Activated CD4-positive, alpha-beta T cell treated with anti-CD3 and anti-CD28 coated beads, Interleukin-2, amount 10 ng/mL, durations not matched to agents 7 days and 5 days (primary cell): ENCODE measurements around the gene PDE4D. TPM values are rescaled to one million over a fixed set of nuclear protein-coding genes. Genes with fewer than 3 reads are reported as not detected.
"Not testable (repeated sequence)": the region's sequence is repeated elsewhere in the genome, so short reads cannot be mapped to it uniquely, and the experiment has no call there.

ENCODE experiments used
- CTCF ChIA-PET: fragments of 350-600 bp; sonication (Branson Sonifier 250); formaldehyde crosslinking; loops from one replicate; lab custom pipeline; 2021; ENCODE audit warnings: antibody characterized with exemption; lab: Charles Lee
- POLR2A ChIA-PET: fragments of 350-600 bp; sonication (Branson Sonifier 250); formaldehyde crosslinking; loops from one replicate; lab custom pipeline; 2021; ENCODE audit warnings: antibody characterized with exemption; lab: Charles Lee
- DNase-seq: peaks from one replicate; pipeline ENCODE4 v3.0.0-alpha.2; 2020
- H3K27ac Mint-ChIP-seq: one replicate; pipeline ENCODE4 v1.8.0; 2021; ENCODE audit warnings: mild to moderate bottlenecking, moderate library complexity, mixed read lengths
- H3K27me3 Mint-ChIP-seq: one replicate; pipeline ENCODE4 v1.8.0; 2021; ENCODE audit warnings: mixed read lengths
- H3K36me3 Mint-ChIP-seq: one replicate; pipeline ENCODE4 v1.8.0; 2021; ENCODE audit warnings: low read depth, mixed read lengths
- H3K4me1 Mint-ChIP-seq: one replicate; pipeline ENCODE4 v1.8.0; 2021; ENCODE audit warnings: mixed read lengths
- H3K4me3 Mint-ChIP-seq: one replicate; pipeline ENCODE4 v1.8.0; 2021; ENCODE audit warnings: mild to moderate bottlenecking, moderate library complexity, mixed read lengths
- H3K9me3 Mint-ChIP-seq: one replicate; pipeline ENCODE4 v1.8.0; 2021; ENCODE audit warnings: mixed read lengths
- total RNA-seq, 2 experiments: library from RNA; stranded (reverse); gene quantifications; one replicate each; pipeline ENCODE4 v1.2.3, GENCODE V29; 2021

The PDE4D gene
- total RNA-seq, 2 experiments from 2014 or later, result 62.0 to 67.8 TPM

DNA sequence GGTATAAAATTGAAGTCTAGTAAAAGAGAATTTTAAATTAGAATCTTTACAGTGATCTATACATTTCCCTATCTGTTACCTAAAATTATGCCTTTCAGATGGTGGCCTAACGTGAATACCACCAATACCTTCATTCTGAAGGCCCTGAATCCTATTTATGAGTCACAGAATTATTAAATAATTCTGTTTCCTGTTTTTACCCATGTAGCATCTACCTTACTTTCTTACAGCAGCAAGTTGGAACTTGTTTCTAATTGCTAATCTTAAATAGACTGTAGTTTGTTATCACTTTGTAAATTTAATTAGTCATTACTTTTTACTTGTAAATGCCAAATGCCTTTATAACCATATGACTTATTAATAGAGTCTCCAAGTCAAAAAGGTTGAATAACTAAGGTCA, 135.0 kb downstream of the PDE4D start:
- Mint-ChIP-seq H3K27me3 (no peaks in the 10 kb centered on the region), H3K36me3 (no peaks in the 10 kb centered on the region), H3K27ac (no peak overlapping the region), H3K4me1 (no peaks in the 10 kb centered on the region), H3K4me3 (no peak overlapping the region), H3K9me3 (no peaks in the 10 kb centered on the region)
- POLR2A ChIA-PET, result no interaction called here
- CTCF ChIA-PET, result no interaction called here
- DNase-seq, result no peak

GRCh38 chr5:59757442-59757841, 136.1 kb downstream of the PDE4D start:
- no peaks in the 10 kb centered on the region for H3K9me3 Mint-ChIP-seq
- no peaks in the 10 kb centered on the region for H3K36me3 Mint-ChIP-seq
- ChIA-PET POLR2A (no interaction called here), CTCF (no interaction called here)
- no peak overlapping the region for H3K27ac Mint-ChIP-seq
- H3K4me1 Mint-ChIP-seq, result no peaks in the 10 kb centered on the region
- DNase-seq, result no peak
- H3K4me3 Mint-ChIP-seq, result no peak overlapping the region
- H3K27me3 Mint-ChIP-seq, result peaks cover 1% of the 10 kb centered on the region

DNA sequence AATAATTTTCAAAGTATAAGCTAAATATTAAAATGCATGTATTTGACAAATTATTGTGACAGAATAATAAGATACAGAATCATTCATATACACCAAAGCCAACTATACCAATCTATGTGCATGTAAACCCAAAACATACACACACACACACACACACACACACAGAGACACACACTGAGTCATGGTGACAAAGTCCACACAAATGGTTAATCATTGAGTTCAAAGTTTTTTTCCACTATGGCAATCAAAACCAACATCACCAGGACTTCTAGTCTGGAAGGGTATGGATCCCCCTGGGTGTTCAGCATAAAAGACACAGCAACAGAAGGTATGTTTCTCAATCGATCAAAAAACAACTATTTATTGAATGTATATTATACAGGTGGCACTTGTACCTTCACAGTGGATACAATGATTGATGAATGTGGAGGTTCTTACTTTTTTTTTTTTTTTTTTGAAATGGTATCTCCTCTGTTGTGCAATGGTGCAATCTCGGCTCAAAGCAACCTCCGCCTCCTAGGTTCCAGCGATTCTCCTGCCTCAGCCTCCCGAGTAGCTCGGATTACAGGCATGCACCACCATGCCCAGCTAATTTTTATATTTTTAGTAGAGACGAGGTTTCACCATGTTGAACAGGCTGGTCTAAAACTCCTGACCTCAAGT, 137.0 kb downstream of the PDE4D start:
- CTCF ChIA-PET, result interaction anchor here (0.7 kb wide), 2 partner anchors 412 to 560 kb away, joined by 3 to 4 read pairs; no protein-coding TSS in a partner anchor
- DNase-seq, result no peak

DNA sequence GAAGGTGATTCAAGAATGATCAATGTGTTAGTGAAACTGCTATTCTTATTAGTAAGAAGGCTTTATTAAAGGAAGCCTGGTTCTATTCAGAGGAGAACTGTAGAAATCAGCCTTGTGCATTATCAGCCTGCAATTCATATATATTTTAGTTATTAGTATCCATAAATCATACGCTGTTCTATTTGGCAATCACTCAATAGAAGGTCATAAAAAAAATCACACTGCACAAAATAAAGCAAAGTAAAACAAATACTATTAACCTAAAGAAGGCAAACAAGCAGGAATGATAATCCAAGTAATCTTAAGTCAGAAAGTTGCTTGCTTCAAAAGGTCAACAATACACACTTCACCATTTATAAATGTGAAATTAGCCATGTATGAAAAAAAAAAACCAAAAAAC, 138.1 kb downstream of the PDE4D start:
- Mint-ChIP-seq H3K4me3 (no peak overlapping the region), H3K4me1 (no peaks in the 10 kb centered on the region), H3K9me3 (no peaks in the 10 kb centered on the region), H3K27me3 (peaks cover 1% of the 10 kb centered on the region), H3K36me3 (no peaks in the 10 kb centered on the region), H3K27ac (no peak overlapping the region)
- ChIA-PET CTCF (interaction anchor here (0.7 kb wide), 1 partner anchor 559 kb away, joined by 3 read pairs; no protein-coding TSS in a partner anchor), POLR2A (no interaction called here)
- no peak for DNase-seq

More for the DNA sequence above, 137.0 kb downstream of the PDE4D start:
- POLR2A ChIA-PET, result no interaction called here
- Mint-ChIP-seq H3K4me1 (no peaks in the 10 kb centered on the region), H3K4me3 (no peak overlapping the region), H3K9me3 (no peaks in the 10 kb centered on the region), H3K27me3 (peaks cover 1% of the 10 kb centered on the region), H3K27ac (no peak overlapping the region), H3K36me3 (no peaks in the 10 kb centered on the region)

GRCh38 chr5:59753599-59753998, 139.9 kb downstream of the PDE4D start:
- Mint-ChIP-seq H3K4me1 (no peaks in the 10 kb centered on the region), H3K4me3 (no peak overlapping the region), H3K9me3 (no peaks in the 10 kb centered on the region), H3K27ac (no peak overlapping the region), H3K27me3 (peaks cover 1% of the 10 kb centered on the region), H3K36me3 (no peaks in the 10 kb centered on the region)
- DNase-seq, result no peak
- CTCF ChIA-PET, result no interaction called here
- POLR2A ChIA-PET, result no interaction called here

- peaks cover 1% of the 10 kb centered on the region for H3K27me3 Mint-ChIP-seq
- H3K27ac Mint-ChIP-seq, result no peak overlapping the region
- CTCF ChIA-PET, result no interaction called here
These were observed 143.6 kb downstream of the PDE4D start for GRCh38 chr5:59749782-59750520.

DNA sequence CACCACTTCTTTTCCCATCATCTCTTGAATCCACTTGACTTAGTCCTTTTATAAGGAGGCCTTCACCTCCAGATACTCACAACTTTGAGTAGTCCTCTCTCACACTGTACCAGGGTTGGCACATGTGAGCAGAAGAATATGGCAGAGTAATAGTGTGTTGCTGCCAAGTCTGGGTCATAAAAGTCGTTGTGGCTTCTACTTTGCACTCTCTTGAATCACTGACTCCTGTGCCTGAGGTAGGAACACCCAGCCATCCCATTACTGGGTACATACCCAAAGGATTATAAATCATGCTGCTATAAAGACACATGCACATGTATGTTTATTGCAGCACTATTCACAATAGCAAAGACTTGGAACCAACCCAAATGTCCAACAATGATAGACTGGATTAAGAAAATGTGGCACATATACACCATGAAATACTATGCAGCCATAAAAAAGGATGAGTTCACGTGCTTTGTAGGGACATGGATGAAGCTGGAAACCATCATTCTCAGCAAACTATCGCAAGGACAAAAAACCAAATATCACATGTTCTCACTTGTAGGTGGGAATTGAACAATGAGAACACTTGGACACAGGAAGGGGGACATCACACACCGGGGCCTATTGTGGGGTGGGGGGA, 145.4 kb downstream of the PDE4D start:
- H3K27me3 Mint-ChIP-seq, H3K36me3 Mint-ChIP-seq, H3K4me1 Mint-ChIP-seq, DNase-seq, H3K9me3 Mint-ChIP-seq, H3K27ac Mint-ChIP-seq, CTCF ChIA-PET, H3K4me3 Mint-ChIP-seq, POLR2A ChIA-PET: not testable (repeated sequence)

More at GRCh38 chr5:59749782-59750520, 143.6 kb downstream of the PDE4D start:
- Mint-ChIP-seq H3K4me1 (no peaks in the 10 kb centered on the region), H3K9me3 (no peaks in the 10 kb centered on the region), H3K4me3 (no peak overlapping the region), H3K36me3 (no peaks in the 10 kb centered on the region)
- no peak for DNase-seq
- POLR2A ChIA-PET, result no interaction called here

- CTCF ChIA-PET, result no interaction called here
- no peaks in the 10 kb centered on the region for H3K9me3 Mint-ChIP-seq
- H3K36me3 Mint-ChIP-seq, result no peaks in the 10 kb centered on the region
- H3K27me3 Mint-ChIP-seq, result peaks cover 5% of the 10 kb centered on the region
- POLR2A ChIA-PET, result no interaction called here
- H3K4me1 Mint-ChIP-seq, result no peaks in the 10 kb centered on the region
- H3K4me3 Mint-ChIP-seq, result no peak overlapping the region
- no peak for DNase-seq
- H3K27ac Mint-ChIP-seq, result no peak overlapping the region
These were observed 147.2 kb downstream of the PDE4D start for GRCh38 chr5:59746241-59746765.

GRCh38 chr5:59745415-59745863, 148.1 kb downstream of the PDE4D start:
- Mint-ChIP-seq H3K36me3 (no peaks in the 10 kb centered on the region), H3K27me3 (peaks cover 8% of the 10 kb centered on the region), H3K9me3 (no peaks in the 10 kb centered on the region), H3K4me3 (no peak overlapping the region), H3K27ac (no peak overlapping the region), H3K4me1 (no peaks in the 10 kb centered on the region)
- ChIA-PET POLR2A (no interaction called here), CTCF (no interaction called here)
- DNase-seq, result no peak

- Mint-ChIP-seq H3K9me3 (no peaks in the 10 kb centered on the region), H3K36me3 (no peaks in the 10 kb centered on the region), H3K4me1 (no peaks in the 10 kb centered on the region), H3K4me3 (no peak overlapping the region), H3K27me3 (peaks cover 8% of the 10 kb centered on the region), H3K27ac (no peak overlapping the region)
- DNase-seq, result no peak
- CTCF ChIA-PET, result no interaction called here
- POLR2A ChIA-PET, result no interaction called here
These were observed 149.0 kb downstream of the PDE4D start for GRCh38 chr5:59744531-59744992.

DNA sequence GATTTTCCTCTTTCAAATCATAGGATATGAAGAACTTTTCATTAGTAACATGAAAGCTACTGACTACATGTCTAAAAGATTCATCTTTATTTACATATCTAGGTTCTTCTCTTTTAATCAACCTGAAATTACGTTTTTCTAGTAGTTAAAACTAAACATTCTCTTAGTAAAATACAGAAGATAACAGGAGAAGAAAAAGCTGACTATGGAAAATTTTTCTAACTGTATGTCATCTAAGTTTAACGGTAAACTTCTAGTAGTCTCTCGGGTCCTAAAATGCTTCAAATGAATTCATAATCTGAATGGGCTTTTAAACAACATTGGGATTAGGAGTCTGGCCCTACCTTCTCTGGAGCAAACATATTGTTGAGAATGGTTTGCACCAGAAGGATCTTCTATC, 151.9 kb downstream of the PDE4D start:
- H3K27me3 Mint-ChIP-seq, result peaks cover 8% of the 10 kb centered on the region
- H3K9me3 Mint-ChIP-seq, result no peaks in the 10 kb centered on the region
- ChIA-PET CTCF (no interaction called here), POLR2A (no interaction called here)
- no peak for DNase-seq
- H3K4me3 Mint-ChIP-seq, result no peak overlapping the region
- H3K4me1 Mint-ChIP-seq, result no peaks in the 10 kb centered on the region
- H3K27ac Mint-ChIP-seq, result no peak overlapping the region
- H3K36me3 Mint-ChIP-seq, result no peaks in the 10 kb centered on the region

DNA sequence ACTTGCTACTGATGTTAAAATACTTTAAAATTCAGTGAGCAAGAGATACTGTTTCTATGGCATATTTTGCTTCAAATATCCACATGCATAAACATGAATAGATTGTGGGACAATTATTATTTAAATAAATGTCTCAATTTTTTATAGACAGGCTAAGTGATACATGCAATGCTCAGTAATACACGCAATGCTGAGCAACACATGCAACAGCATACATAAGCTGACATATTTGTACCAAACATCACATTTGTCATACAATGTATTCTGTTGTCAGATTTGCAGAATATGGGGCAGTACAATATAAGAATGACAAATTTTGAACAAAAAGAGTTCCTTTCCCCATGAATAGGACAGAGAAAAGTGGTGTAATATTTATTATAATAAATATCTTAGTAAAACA, 155.5 kb downstream of the PDE4D start:
- ChIA-PET CTCF (no interaction called here), POLR2A (no interaction called here)
- no peak overlapping the region for H3K4me3 Mint-ChIP-seq
- no peaks in the 10 kb centered on the region for H3K4me1 Mint-ChIP-seq
- peaks cover 4% of the 10 kb centered on the region for H3K27me3 Mint-ChIP-seq
- no peak overlapping the region for H3K27ac Mint-ChIP-seq
- no peaks in the 10 kb centered on the region for H3K36me3 Mint-ChIP-seq
- no peaks in the 10 kb centered on the region for H3K9me3 Mint-ChIP-seq
- no peak for DNase-seq

DNA sequence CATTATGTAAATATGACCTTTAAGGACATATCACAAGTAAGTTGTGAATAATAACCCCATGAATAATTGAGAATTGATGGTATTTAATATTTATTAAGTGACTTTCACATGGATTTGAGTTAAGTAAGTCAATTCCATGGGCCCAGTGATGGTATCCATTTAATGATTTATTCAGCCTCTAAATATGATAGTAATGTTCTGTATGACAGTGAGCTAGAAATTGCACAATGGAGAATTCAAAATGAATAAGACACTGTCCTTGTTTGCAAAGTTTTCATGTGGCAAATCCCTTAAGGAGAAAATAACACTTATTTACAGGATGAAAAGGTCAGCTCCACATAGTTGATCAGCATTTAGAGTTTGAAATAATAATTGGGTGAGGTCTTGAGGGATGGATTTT, 160.7 kb downstream of the PDE4D start:
- ChIA-PET CTCF (interaction anchor here (0.6 kb wide), 1 partner anchor 18 kb away, joined by 3 read pairs; no protein-coding TSS in a partner anchor), POLR2A (no interaction called here)
- H3K27ac Mint-ChIP-seq, result no peak overlapping the region
- H3K4me3 Mint-ChIP-seq, result no peak overlapping the region
- no peak for DNase-seq
- H3K36me3 Mint-ChIP-seq, result no peaks in the 10 kb centered on the region
- H3K4me1 Mint-ChIP-seq, result no peaks in the 10 kb centered on the region
- no peaks in the 10 kb centered on the region for H3K9me3 Mint-ChIP-seq
- H3K27me3 Mint-ChIP-seq, result peaks cover 3% of the 10 kb centered on the region
